Measurements from ENCODE around the gene JPH4. TPM values are rescaled to one million over a fixed set of nuclear protein-coding genes. Genes with fewer than 3 reads are reported as not detected.

The JPH4 gene
- total and polyA plus RNA-seq, 7 experiments from 2014 or later = 0.13 to 1.2 (median 0.16) TPM; not detected in 4

DNA sequence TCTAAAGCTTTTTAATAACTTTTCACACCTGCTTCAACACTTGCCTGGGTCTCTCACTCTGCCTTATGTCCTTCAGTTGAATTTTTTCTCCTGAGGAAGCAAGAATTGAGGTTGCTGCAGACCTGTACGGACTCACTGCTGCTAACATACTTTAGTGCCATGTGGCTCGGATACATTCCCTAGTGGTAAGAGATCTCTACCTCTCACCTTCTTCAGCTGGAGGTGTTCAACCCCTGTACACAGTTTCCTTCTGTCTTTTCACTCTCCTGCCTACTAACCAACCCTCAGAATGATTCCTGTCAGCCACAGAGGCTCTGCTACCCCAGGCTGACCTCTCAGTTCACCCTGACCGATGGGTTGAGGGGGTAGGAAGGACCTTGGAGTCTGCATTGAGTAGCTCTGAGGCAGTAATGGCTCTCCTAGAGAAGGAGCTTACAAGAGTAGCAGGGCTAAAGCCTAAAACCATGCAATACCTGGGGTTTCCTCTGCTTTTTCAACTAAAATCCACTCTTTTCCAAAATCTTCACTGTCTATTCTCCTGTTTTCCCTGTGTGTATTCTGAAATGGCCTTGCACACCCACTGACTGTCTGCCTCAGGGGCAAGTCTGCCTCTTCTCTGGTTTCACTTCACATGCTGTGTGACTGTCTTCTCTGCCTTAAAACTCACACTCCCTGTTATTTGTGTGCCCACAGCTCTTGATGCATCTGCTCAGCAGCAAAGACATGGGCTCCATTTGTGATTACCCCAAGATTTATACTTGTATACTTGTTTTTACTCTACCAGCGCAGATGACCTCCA, 43.5 kb upstream of the JPH4 start:
- H3K4me3 Mint-ChIP-seq = no peak overlapping the region

DNA sequence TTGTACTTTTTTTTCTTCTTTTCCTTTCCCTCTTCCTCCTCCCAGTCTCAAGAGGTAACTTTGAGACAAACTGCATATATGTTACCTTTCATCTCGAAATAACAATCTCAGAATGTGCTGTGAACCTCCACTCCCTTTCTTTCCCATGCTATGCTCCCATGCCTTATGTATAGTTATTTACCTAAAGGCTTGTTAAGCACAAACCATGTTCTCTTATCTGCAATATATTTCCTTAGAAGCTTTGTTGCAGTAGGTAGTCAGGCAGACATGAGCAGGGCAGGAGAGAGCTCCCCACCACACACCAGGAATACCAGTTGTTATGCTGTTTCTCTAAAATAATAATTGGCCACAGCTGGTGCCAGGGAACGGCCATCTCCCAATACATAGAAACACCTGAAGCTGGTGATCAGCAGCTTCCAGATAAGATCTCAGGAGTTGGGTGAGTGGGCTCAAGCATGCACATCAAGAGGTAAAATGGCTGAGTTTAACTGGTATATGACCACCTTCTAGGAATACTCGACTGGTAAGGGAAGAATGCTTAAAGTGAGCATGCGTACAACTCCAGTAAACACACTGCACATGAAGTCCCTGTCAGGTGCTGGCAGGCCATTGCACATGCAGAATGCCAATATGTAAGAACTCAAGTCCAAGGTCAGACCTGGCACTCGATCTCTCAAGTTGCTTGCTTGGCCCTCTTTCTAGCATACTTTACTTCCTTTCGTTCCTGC, 42.8 kb upstream of the JPH4 start:
- no peaks in the 10 kb centered on the region for H3K9me3 ChIP-seq (ENCODE audit: control insufficient read depth in 2 of 3, low read length in 3 of 3)
- H3K27me3 Mint-ChIP-seq = peaks cover 0 to 23% (median 9%) of the 10 kb centered on the region in 5 donors
- POLR2A ChIA-PET = no interaction called here
- no peak overlapping the region for H3K4me3 ChIP-seq (ENCODE audit: low read length)
- H3K36me3 ChIP-seq (ENCODE audit: control insufficient read depth in 2 of 3, insufficient read depth in 3 of 3, low read length in 3 of 3) = no peaks in the 10 kb centered on the region
- H3K4me1 Mint-ChIP-seq = peaks cover 0 to 10% (median 0%) of the 10 kb centered on the region in 7 donors
- peaks cover 3 to 19% (median 13%) of the 10 kb centered on the region in 11 donors for H3K9me3 Mint-ChIP-seq
- DNase-seq (no peak), ATAC-seq (no peak)
- CTCF ChIA-PET = interaction anchor here (0.8 to 1.0 kb wide), 2 partner anchors 10 to 11 kb away, joined by 3 to 5 read pairs; no protein-coding TSS in a partner anchor
- no peaks in the 10 kb centered on the region for H3K27me3 ChIP-seq (ENCODE audit: control insufficient read depth in 2 of 2, insufficient read depth in 2 of 2, low read length in 2 of 2)
- H3K4me1 ChIP-seq (ENCODE audit: control insufficient read depth in 2 of 2, insufficient read depth in 2 of 2, low read length in 2 of 2) = no peaks in the 10 kb centered on the region
- H3K27ac Mint-ChIP-seq = peak overlapping the region in 1 of 9 donors; percentile 49
- no peak overlapping the region for H3K27ac ChIP-seq (ENCODE audit: low read depth, low read length)
- intact Hi-C loops (cut with micrococcal nuclease) = no loop called here
- H3K36me3 Mint-ChIP-seq = peaks cover 0 to 15% (median 5%) of the 10 kb centered on the region in 5 donors
- no peak overlapping the region for H3K4me3 Mint-ChIP-seq

More for the DNA sequence above, 43.5 kb upstream of the JPH4 start:
- H3K36me3 ChIP-seq (ENCODE audit: control insufficient read depth in 2 of 3, insufficient read depth in 3 of 3, low read length in 3 of 3) = no peaks in the 10 kb centered on the region
- H3K27ac ChIP-seq (ENCODE audit: low read depth, low read length) = no peak overlapping the region
- no peaks in the 10 kb centered on the region for H3K4me1 ChIP-seq (ENCODE audit: control insufficient read depth in 2 of 2, insufficient read depth in 2 of 2, low read length in 2 of 2)
- peaks cover 0 to 10% (median 0%) of the 10 kb centered on the region in 7 donors for H3K4me1 Mint-ChIP-seq
- H3K36me3 Mint-ChIP-seq = peaks cover 0 to 15% (median 5%) of the 10 kb centered on the region in 5 donors
- CTCF ChIA-PET = no interaction called here
- DNase-seq = no peak
- POLR2A ChIA-PET = no interaction called here
- no peaks in the 10 kb centered on the region for H3K9me3 ChIP-seq (ENCODE audit: control insufficient read depth in 2 of 3, low read length in 3 of 3)
- intact Hi-C loops (cut with micrococcal nuclease) = no loop called here
- peaks cover 3 to 19% (median 13%) of the 10 kb centered on the region in 11 donors for H3K9me3 Mint-ChIP-seq
- H3K27me3 Mint-ChIP-seq = peaks cover 0 to 23% (median 9%) of the 10 kb centered on the region in 5 donors
- H3K27me3 ChIP-seq (ENCODE audit: control insufficient read depth in 2 of 2, insufficient read depth in 2 of 2, low read length in 2 of 2) = no peaks in the 10 kb centered on the region
- peak overlapping the region in 2 of 9 donors; percentile 8 to 49 for H3K27ac Mint-ChIP-seq
- no peak for ATAC-seq
- H3K4me3 ChIP-seq (ENCODE audit: low read length) = no peak overlapping the region

GRCh38 chr14:23620177-23620702, 41.6 kb upstream of the JPH4 start:
- intact Hi-C loops (cut with micrococcal nuclease) = no loop called here
- Histone ChIP-seq H3K27ac (ENCODE audit: low read depth, low read length) (no peak overlapping the region), H3K9me3 (ENCODE audit: control insufficient read depth in 2 of 3, low read length in 3 of 3) (no peaks in the 10 kb centered on the region), H3K4me1 (ENCODE audit: control insufficient read depth in 2 of 2, insufficient read depth in 2 of 2, low read length in 2 of 2) (no peaks in the 10 kb centered on the region), H3K4me3 (ENCODE audit: low read length) (no peak overlapping the region), H3K27me3 (ENCODE audit: control insufficient read depth in 2 of 2, insufficient read depth in 2 of 2, low read length in 2 of 2) (no peaks in the 10 kb centered on the region), H3K36me3 (ENCODE audit: control insufficient read depth in 2 of 3, insufficient read depth in 3 of 3, low read length in 3 of 3) (no peaks in the 10 kb centered on the region)
- Mint-ChIP-seq H3K4me1 (peaks cover 0 to 10% (median 0%) of the 10 kb centered on the region in 7 donors), H3K27me3 (peaks cover 0 to 27% (median 9%) of the 10 kb centered on the region in 5 donors), H3K27ac (no peak overlapping the region), H3K36me3 (peaks cover 0 to 14% (median 5%) of the 10 kb centered on the region in 5 donors), H3K9me3 (peaks cover 3 to 14% (median 10%) of the 10 kb centered on the region in 11 donors), H3K4me3 (no peak overlapping the region)
- ChIA-PET CTCF (interaction anchor here (0.6 to 0.8 kb wide), 2 partner anchors 10 to 22 kb away, joined by 3 to 4 read pairs; no protein-coding TSS in a partner anchor), POLR2A (no interaction called here)
- ATAC-seq (no peak), DNase-seq (no peak)

DNA sequence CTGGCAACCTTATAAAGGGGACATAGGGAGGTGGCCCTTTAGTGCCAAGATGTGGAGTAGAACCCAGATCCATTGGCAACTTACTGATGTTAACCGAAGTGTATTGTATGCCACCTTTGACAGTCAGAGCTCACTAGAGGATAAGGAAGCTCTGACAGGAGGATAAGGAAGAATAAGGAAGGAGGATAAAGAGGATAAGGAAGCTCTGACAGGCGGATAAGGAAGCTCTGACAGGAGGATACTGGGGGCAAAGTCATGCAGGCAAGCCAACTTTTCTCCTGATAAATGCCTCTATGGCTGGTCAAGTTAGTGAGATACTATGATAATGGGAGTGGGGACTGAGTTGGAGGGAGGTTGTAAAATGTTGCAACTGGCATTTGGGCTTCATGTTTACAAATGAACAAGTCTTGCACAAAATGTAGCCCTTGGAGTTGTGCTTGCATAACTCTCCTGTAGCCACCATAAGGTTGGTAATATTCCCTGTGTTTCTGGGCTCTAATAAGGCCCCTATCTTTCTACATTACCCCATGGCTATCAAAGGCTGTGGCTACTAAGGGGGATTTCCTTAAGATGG, 39.9 kb upstream of the JPH4 start:
- Mint-ChIP-seq H3K36me3 (peaks cover 0 to 3% (median 0%) of the 10 kb centered on the region in 5 donors), H3K9me3 (peaks cover 0 to 5% (median 0%) of the 10 kb centered on the region in 11 donors), H3K27me3 (peaks cover 0 to 23% (median 0%) of the 10 kb centered on the region in 5 donors), H3K4me3 (no peak overlapping the region), H3K4me1 (peaks cover 0 to 10% (median 0%) of the 10 kb centered on the region in 7 donors), H3K27ac (peak overlapping the region in 1 of 9 donors; percentile 22)
- Histone ChIP-seq H3K4me1 (ENCODE audit: control insufficient read depth in 2 of 2, insufficient read depth in 2 of 2, low read length in 2 of 2) (no peaks in the 10 kb centered on the region), H3K36me3 (ENCODE audit: control insufficient read depth in 2 of 3, insufficient read depth in 3 of 3, low read length in 3 of 3) (no peaks in the 10 kb centered on the region), H3K9me3 (ENCODE audit: control insufficient read depth in 2 of 3, low read length in 3 of 3) (no peaks in the 10 kb centered on the region), H3K27me3 (ENCODE audit: control insufficient read depth in 2 of 2, insufficient read depth in 2 of 2, low read length in 2 of 2) (no peaks in the 10 kb centered on the region), H3K27ac (ENCODE audit: low read depth, low read length) (no peak overlapping the region), H3K4me3 (ENCODE audit: low read length) (no peak overlapping the region)
- intact Hi-C loops (cut with micrococcal nuclease) = no loop called here
- CTCF ChIA-PET = no interaction called here
- POLR2A ChIA-PET = no interaction called here
- ATAC-seq = no peak
- DNase-seq = no peak

DNA sequence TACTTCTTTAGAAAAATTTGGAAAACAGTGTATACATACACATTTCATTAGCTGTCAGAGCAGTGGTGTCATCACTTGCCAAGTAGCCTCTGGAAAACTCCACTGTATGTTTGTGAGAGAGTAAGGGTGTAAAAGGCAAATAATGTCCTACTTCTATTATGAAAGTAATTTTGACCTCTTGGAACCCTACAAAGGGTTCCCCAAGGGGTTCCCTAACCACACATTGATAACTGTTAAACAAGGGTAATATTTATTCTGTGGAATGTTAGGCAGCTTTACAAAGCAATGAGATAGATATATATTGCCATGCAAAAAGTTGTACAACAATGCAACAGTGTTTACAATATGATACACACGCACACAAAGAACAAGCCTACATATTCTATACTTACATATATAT, 38.9 kb upstream of the JPH4 start:
- Mint-ChIP-seq H3K27me3 (peaks cover 0 to 19% (median 0%) of the 10 kb centered on the region in 5 donors), H3K36me3 (peaks cover 0 to 2% (median 0%) of the 10 kb centered on the region in 5 donors), H3K27ac (no peak overlapping the region), H3K9me3 (peaks cover 0 to 2% (median 0%) of the 10 kb centered on the region in 11 donors), H3K4me1 (peaks cover 0 to 3% (median 2%) of the 10 kb centered on the region in 7 donors), H3K4me3 (no peak overlapping the region)
- Histone ChIP-seq H3K27ac (ENCODE audit: low read depth, low read length) (no peak overlapping the region), H3K4me1 (ENCODE audit: control insufficient read depth in 2 of 2, insufficient read depth in 2 of 2, low read length in 2 of 2) (no peaks in the 10 kb centered on the region), H3K27me3 (ENCODE audit: control insufficient read depth in 2 of 2, insufficient read depth in 2 of 2, low read length in 2 of 2) (no peaks in the 10 kb centered on the region), H3K9me3 (ENCODE audit: control insufficient read depth in 2 of 3, low read length in 3 of 3) (no peaks in the 10 kb centered on the region), H3K4me3 (ENCODE audit: low read length) (no peak overlapping the region), H3K36me3 (ENCODE audit: control insufficient read depth in 2 of 3, insufficient read depth in 3 of 3, low read length in 3 of 3) (no peaks in the 10 kb centered on the region)
- intact Hi-C loops (cut with micrococcal nuclease) = no loop called here
- DNase-seq (no peak), ATAC-seq (no peak)
- ChIA-PET POLR2A (no interaction called here), CTCF (no interaction called here)

DNA sequence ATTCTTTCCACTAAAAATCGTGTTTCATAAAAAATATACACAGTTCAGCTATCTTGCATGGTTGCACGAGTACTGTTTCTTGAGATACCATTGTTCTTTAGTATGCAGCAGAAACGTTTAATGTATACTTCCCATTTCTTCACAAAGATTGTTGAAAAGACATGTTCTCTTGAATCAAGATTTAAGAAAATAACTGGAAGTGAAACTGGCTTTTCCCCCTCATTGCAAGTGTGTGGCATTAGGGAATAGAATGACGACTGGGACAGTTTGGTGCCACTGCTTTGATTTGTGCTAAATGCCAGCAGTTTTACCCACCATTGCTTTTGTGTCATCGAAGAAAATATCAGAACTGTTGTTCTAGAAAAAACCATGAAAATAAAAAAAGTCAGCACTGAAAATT, 37.3 kb upstream of the JPH4 start:
- POLR2A ChIA-PET = interaction anchor here (0.5 kb wide), 1 partner anchor 19 kb away, joined by 5 read pairs; no protein-coding TSS in a partner anchor
- CTCF ChIA-PET = interaction anchor here (1.2 kb wide), 1 partner anchor 10 kb away, joined by 3 read pairs; no protein-coding TSS in a partner anchor
- intact Hi-C loops (cut with micrococcal nuclease) = no loop called here

More for the DNA sequence above, 37.3 kb upstream of the JPH4 start:
- DNase-seq (no peak), ATAC-seq (no peak)
- H3K9me3 Mint-ChIP-seq = no peaks in the 10 kb centered on the region
- H3K36me3 Mint-ChIP-seq = peaks cover 0 to 7% (median 0%) of the 10 kb centered on the region in 5 donors
- Histone ChIP-seq H3K4me1 (ENCODE audit: control insufficient read depth in 2 of 2, insufficient read depth in 2 of 2, low read length in 2 of 2) (peaks cover 6 to 9% of the 10 kb centered on the region in 2 donors), H3K9me3 (ENCODE audit: control insufficient read depth in 2 of 3, low read length in 3 of 3) (no peaks in the 10 kb centered on the region), H3K4me3 (ENCODE audit: low read length) (no peak overlapping the region), H3K27ac (ENCODE audit: low read depth, low read length) (no peak overlapping the region), H3K36me3 (ENCODE audit: control insufficient read depth in 2 of 3, insufficient read depth in 3 of 3, low read length in 3 of 3) (no peaks in the 10 kb centered on the region), H3K27me3 (ENCODE audit: control insufficient read depth in 2 of 2, insufficient read depth in 2 of 2, low read length in 2 of 2) (no peaks in the 10 kb centered on the region)
- no peak overlapping the region for H3K4me3 Mint-ChIP-seq
- peaks cover 5 to 17% (median 15%) of the 10 kb centered on the region in 7 donors for H3K4me1 Mint-ChIP-seq
- no peak overlapping the region for H3K27ac Mint-ChIP-seq
- peaks cover 0 to 17% (median 0%) of the 10 kb centered on the region in 5 donors for H3K27me3 Mint-ChIP-seq
